MM.1S (cell line): Measurements from ENCODE around the gene AIP.
A peak's percentile ranks its signal among the peaks of the same experiment; 100 is the strongest.
"Not testable (repeated sequence)": the region's sequence is repeated elsewhere in the genome, so short reads cannot be mapped to it uniquely, and the experiment has no call there.

ENCODE experiments used
- DNase-seq: peaks from one replicate; pipeline ENCODE4 v3.0.0-alpha.2; 2015
- H2AFZ ChIP-seq: fragments of 300-600 bp; sonication (generic); 2 replicates; pipeline ENCODE4 v1.6.0; 2016; ENCODE audit warnings: antibody characterized with exemption, low read length
- H3F3A ChIP-seq: fragments of 300-600 bp; sonication (generic); 2 replicates; pipeline ENCODE4 v1.6.1; 2016; ENCODE audit warnings: mild to moderate bottlenecking, antibody characterized with exemption, low read length, moderate library complexity, mixed read lengths; ENCODE audit not compliant: insufficient read depth
- H3K27ac ChIP-seq: fragments of 300-600 bp; sonication (generic); 2 replicates; pipeline ENCODE4 v1.5.1; 2016; ENCODE audit warnings: mild to moderate bottlenecking, low read length
- H3K27me3 ChIP-seq: fragments of 300-600 bp; sonication (generic); replicated peaks from 2 replicates; pipeline ENCODE4 v1.6.0; 2016; ENCODE audit warnings: low read length; ENCODE audit not compliant: insufficient read depth
- H3K36me3 ChIP-seq: fragments of 300-600 bp; sonication (generic); replicated peaks from 2 replicates; pipeline ENCODE4 v1.6.1; 2016; ENCODE audit warnings: mild to moderate bottlenecking, low read length, mixed read lengths; ENCODE audit not compliant: insufficient read depth
- H3K4me1 ChIP-seq: fragments of 300-600 bp; sonication (generic); 2 replicates; pipeline ENCODE4 v1.6.1; 2016; ENCODE audit warnings: low read length, mixed read lengths
- H3K4me2 ChIP-seq: fragments of 300-600 bp; sonication (generic); 2 replicates; pipeline ENCODE4 v1.6.0; 2016; ENCODE audit warnings: low read depth, low read length
- H3K4me3 ChIP-seq: fragments of 300-600 bp; sonication (generic); 2 replicates; pipeline ENCODE4 v1.5.1; 2016; ENCODE audit warnings: low read length, mixed read lengths
- H3K79me2 ChIP-seq: fragments of 300-600 bp; sonication (generic); 2 replicates; pipeline ENCODE4 v1.6.1; 2016; ENCODE audit warnings: mixed run types, low read length, mixed read lengths
- H3K9ac ChIP-seq: fragments of 300-600 bp; sonication (generic); 2 replicates; pipeline ENCODE4 v1.6.1; 2016; ENCODE audit warnings: low read length, mixed read lengths
- H3K9me2 ChIP-seq: fragments of 300-600 bp; sonication (generic); replicated peaks from 2 replicates; pipeline ENCODE4 v1.6.1; 2016; ENCODE audit warnings: mild to moderate bottlenecking, low read length, mixed read lengths; ENCODE audit not compliant: insufficient read depth
- H3K9me3 ChIP-seq: fragments of 300-600 bp; sonication (generic); replicated peaks from 2 replicates; pipeline ENCODE4 v1.6.1; 2016; ENCODE audit warnings: mild to moderate bottlenecking, low read length, mixed read lengths; ENCODE audit not compliant: insufficient read depth
- H4K20me1 ChIP-seq: fragments of 300-600 bp; sonication (generic); 2 replicates; pipeline ENCODE4 v1.6.1; 2016; ENCODE audit warnings: mild to moderate bottlenecking, low read length, moderate library complexity, mixed read lengths; ENCODE audit not compliant: insufficient read depth
- CTCF ChIP-seq: fragments of 300-600 bp; sonication (generic); IDR thresholded peaks from 2 replicates; pipeline ENCODE4 v1.5.1; 2016; ENCODE audit warnings: antibody characterized with exemption, low read length, mixed read lengths
- EZH2 ChIP-seq: fragments of 300-600 bp; sonication (generic); optimal IDR thresholded peaks from 2 replicates; pipeline ENCODE3; 2017; ENCODE audit warnings: low read depth, mild to moderate bottlenecking, antibody characterized with exemption, low read length, mixed read lengths
- EZH2phosphoT487 ChIP-seq: fragments of 300-600 bp; sonication (generic); IDR thresholded peaks from 2 replicates; pipeline ENCODE4 v1.6.1; 2018; ENCODE audit warnings: antibody characterized with exemption, low read length

Gene AIP

GRCh38 chr11:67507864-67508485 is 25.1 kb downstream of the AIP start, which contains the start of gene CDK2AP2:
TSS of gene CDK2AP2 (minus strand) at chr11:67508162. CDS start at chr11:67508082, 80 bp downstream.
- Histone ChIP-seq H3K9ac (peak within 1 kb of the TSS; percentile 93), H3K27ac (peak within 1 kb of the TSS; percentile 90), H3K4me1 (peaks cover 20% of the 10 kb centered on the region), H3K4me2 (peak within 1 kb of the TSS; percentile 97), H3K4me3 (peak within 1 kb of the TSS; percentile 75), H3K27me3 (peaks cover 52% of the 10 kb centered on the region), H4K20me1 (no peaks in the 10 kb centered on the region), H2AFZ (peak within 1 kb of the TSS; percentile 85), H3K9me3 (no peaks in the 10 kb centered on the region), H3K36me3 (no peaks in the 10 kb centered on the region), H3K79me2 (peaks cover 13% of the 10 kb centered on the region), H3F3A (peaks cover 14% of the 10 kb centered on the region), H3K9me2 (no peaks in the 10 kb centered on the region)
- peak; percentile 100 for DNase-seq
- TF ChIP-seq EZH2 (no peak), EZH2phosphoT487 (no peak), CTCF (no peak)

- no peaks in the 10 kb centered on the region for H4K20me1 ChIP-seq
- H3K9me2 ChIP-seq = no peaks in the 10 kb centered on the region
- peak overlapping the region; percentile 76 for H3K4me2 ChIP-seq
- no peaks in the 10 kb centered on the region for H3K36me3 ChIP-seq
- H2AFZ ChIP-seq = peak overlapping the region; percentile 85
- TF ChIP-seq EZH2 (no peak), CTCF (no peak), EZH2phosphoT487 (no peak)
- peaks cover 20% of the 10 kb centered on the region for H3K4me1 ChIP-seq
- H3K79me2 ChIP-seq = peaks cover 13% of the 10 kb centered on the region
- H3K9ac ChIP-seq = peak overlapping the region; percentile 93
- H3K27me3 ChIP-seq = peaks cover 51% of the 10 kb centered on the region
- DNase-seq = peak; percentile 98
- H3F3A ChIP-seq = peaks cover 14% of the 10 kb centered on the region
- H3K4me3 ChIP-seq = peak overlapping the region; percentile 75
- H3K27ac ChIP-seq = peak overlapping the region; percentile 90
- no peaks in the 10 kb centered on the region for H3K9me3 ChIP-seq
These were observed 25.8 kb downstream of the AIP start for GRCh38 chr11:67508486-67509121.

- TF ChIP-seq EZH2phosphoT487 (no peak), EZH2 (no peak), CTCF (no peak)
- Histone ChIP-seq H3K9me2 (no peaks in the 10 kb centered on the region), H3K9ac (no peak overlapping the region), H3K4me2 (no peak overlapping the region), H2AFZ (no peak overlapping the region), H3K4me1 (peaks cover 20% of the 10 kb centered on the region), H3K36me3 (no peaks in the 10 kb centered on the region), H3K9me3 (no peaks in the 10 kb centered on the region), H3K27me3 (peaks cover 53% of the 10 kb centered on the region), H3F3A (peaks cover 14% of the 10 kb centered on the region), H3K4me3 (no peak overlapping the region), H4K20me1 (no peaks in the 10 kb centered on the region; the same call in 1 of the 2 replicates), H3K79me2 (peaks cover 13% of the 10 kb centered on the region), H3K27ac (no peak overlapping the region)
- DNase-seq = no peak
These were observed 27.2 kb downstream of the AIP start for GRCh38 chr11:67510023-67510345.

- H3K4me3 ChIP-seq, H4K20me1 ChIP-seq, H3K4me1 ChIP-seq, H3K9me2 ChIP-seq, H3K4me2 ChIP-seq, H2AFZ ChIP-seq, H3K9me3 ChIP-seq, DNase-seq, H3K9ac ChIP-seq, H3K27ac ChIP-seq, H3K36me3 ChIP-seq: not testable (repeated sequence)
- peaks cover 64% of the 10 kb centered on the region for H3K27me3 ChIP-seq
- peaks cover 10% of the 10 kb centered on the region for H3K79me2 ChIP-seq
- peaks cover 11% of the 10 kb centered on the region for H3F3A ChIP-seq
These were observed 28.7 kb downstream of the AIP start for GRCh38 chr11:67511558-67511957.
